NCI-H1436 (cell line): Measurements from ENCODE around the gene ACTL7A.
"Not testable (repeated sequence)": the region's sequence is repeated elsewhere in the genome, so short reads cannot be mapped to it uniquely, and the experiment has no call there.

Experiments used
- DNase-seq: peaks from one replicate; lab custom pipeline; 2025; lab: John Stamatoyannopoulos, UW

Gene ACTL7A

GRCh38 chr9:108880738-108881316 is 18.8 kb downstream of the ACTL7A start:
- no peak for DNase-seq

GRCh38 chr9:108882052-108882888 is 20.2 kb downstream of the ACTL7A start:
- no peak for DNase-seq

- DNase-seq, result no peak
Measured at GRCh38 chr9:108883085-108883484, 21.0 kb downstream of the ACTL7A start.

GRCh38 chr9:108884701-108885100 is 22.6 kb downstream of the ACTL7A start:
- DNase-seq, result no peak

GRCh38 chr9:108885643-108886348 is 23.7 kb downstream of the ACTL7A start:
- peak; percentile 62 for DNase-seq

GRCh38 chr9:108886594-108887271 is 24.7 kb downstream of the ACTL7A start:
- DNase-seq, result not testable (repeated sequence)

- DNase-seq, result no peak
Measured at GRCh38 chr9:108889649-108890067, 27.6 kb downstream of the ACTL7A start.

- DNase-seq, result no peak
Measured at GRCh38 chr9:108894225-108894997, 32.3 kb downstream of the ACTL7A start.

GRCh38 chr9:108897324-108898096 is 35.4 kb downstream of the ACTL7A start:
- DNase-seq, result no peak

- not testable (repeated sequence) for DNase-seq
Measured at GRCh38 chr9:108899023-108899695, 37.1 kb downstream of the ACTL7A start.

- peak; percentile 74 for DNase-seq
Measured at GRCh38 chr9:108900176-108900575, 38.1 kb downstream of the ACTL7A start.

- no peak for DNase-seq
Measured at GRCh38 chr9:108903420-108904103, 41.5 kb downstream of the ACTL7A start.

- no peak for DNase-seq
Measured at GRCh38 chr9:108904161-108904560, 42.1 kb downstream of the ACTL7A start.

- DNase-seq, result no peak
Measured at GRCh38 chr9:108905494-108905893, 43.4 kb downstream of the ACTL7A start.

- DNase-seq, result no peak
Measured at GRCh38 chr9:108910402-108910801, 48.3 kb downstream of the ACTL7A start.

- DNase-seq, result no peak
Measured at GRCh38 chr9:108910914-108911313, 48.8 kb downstream of the ACTL7A start.

GRCh38 chr9:108911820-108912219 is 49.8 kb downstream of the ACTL7A start:
- no peak for DNase-seq
